ENCODE measurements around the gene CPNE4.

Gene CPNE4

GRCh38 chr3:131530388-131530787, 504.4 kb downstream of the CPNE4 start:
- no peak overlapping the region for H3K4me3 ChIP-seq (replicated peaks in 1 of 2; ENCODE audit: low read depth in 2 of 2, low read length in 2 of 2)
- TF ChIP-seq, protein P1, sequence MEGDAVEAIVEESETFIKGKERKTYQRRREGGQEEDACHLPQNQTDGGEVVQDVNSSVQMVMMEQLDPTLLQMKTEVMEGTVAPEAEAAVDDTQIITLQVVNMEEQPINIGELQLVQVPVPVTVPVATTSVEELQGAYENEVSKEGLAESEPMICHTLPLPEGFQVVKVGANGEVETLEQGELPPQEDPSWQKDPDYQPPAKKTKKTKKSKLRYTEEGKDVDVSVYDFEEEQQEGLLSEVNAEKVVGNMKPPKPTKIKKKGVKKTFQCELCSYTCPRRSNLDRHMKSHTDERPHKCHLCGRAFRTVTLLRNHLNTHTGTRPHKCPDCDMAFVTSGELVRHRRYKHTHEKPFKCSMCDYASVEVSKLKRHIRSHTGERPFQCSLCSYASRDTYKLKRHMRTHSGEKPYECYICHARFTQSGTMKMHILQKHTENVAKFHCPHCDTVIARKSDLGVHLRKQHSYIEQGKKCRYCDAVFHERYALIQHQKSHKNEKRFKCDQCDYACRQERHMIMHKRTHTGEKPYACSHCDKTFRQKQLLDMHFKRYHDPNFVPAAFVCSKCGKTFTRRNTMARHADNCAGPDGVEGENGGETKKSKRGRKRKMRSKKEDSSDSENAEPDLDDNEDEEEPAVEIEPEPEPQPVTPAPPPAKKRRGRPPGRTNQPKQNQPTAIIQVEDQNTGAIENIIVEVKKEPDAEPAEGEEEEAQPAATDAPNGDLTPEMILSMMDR (IDR thresholded peaks at IDR 0.05; ENCODE audit: low read depth, low read length), result no peak
- DNase-seq (ENCODE audit: low read depth in 2 of 2), result no peak

DNA sequence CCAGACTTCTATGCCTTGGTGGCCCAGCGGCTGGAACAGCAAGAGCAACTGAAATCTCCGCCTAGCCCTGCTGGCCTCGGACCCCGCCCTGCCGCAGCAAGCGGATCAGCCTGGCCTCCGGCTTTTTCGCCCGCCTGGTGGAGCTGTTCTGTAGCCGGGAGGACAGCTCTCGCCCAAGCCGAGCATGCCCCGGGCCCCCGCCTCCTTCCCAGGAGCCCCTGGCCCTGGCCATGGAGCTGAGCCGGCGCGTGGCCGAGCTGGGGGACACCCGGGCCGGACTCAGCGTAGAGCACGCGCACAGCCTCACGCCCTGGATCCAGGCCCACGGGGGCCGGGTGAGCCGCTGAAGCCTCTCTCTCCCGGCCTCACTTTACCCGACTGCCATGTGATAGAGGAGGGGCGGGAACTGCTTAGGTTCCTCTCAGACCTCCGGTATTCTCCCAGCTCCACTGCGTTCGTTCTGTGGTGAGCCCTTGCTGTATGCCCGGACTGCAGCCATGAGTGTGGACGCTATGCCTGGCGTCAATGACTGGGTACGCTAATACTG, 507.9 kb downstream of the CPNE4 start:
- H3K4me3 ChIP-seq (replicated peaks in 1 of 2; ENCODE audit: low read depth in 2 of 2, low read length in 2 of 2), result peak overlapping the region; percentile 36 to 38
- DNase-seq (ENCODE audit: low read depth in 2 of 2), result peak; percentile 49 to 67
- TF ChIP-seq, protein P1 (IDR thresholded peaks at IDR 0.05; ENCODE audit: low read depth, low read length), result peak; percentile 62

DNA sequence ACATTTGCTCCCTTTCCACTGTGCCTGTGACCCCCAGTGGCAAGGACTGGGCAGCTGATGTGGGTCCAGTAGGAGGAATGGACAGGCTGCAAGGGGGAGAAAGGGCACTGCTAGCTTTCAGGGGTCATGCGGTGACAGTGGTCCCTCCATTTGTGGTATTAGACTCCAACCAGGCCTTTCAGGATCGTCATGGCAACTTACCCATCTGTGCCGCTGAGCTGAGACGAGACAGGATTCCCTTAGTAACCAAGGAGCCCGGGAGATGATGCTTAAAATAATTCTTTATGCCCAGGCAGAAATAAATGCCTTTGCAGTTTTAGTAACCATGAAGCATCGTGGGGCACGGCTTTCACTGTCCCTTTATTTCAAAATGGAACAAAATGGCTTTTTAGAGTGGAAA, 516.1 kb downstream of the CPNE4 start:
- no peak overlapping the region for H3K4me3 ChIP-seq (replicated peaks in 1 of 2; ENCODE audit: low read depth in 2 of 2, low read length in 2 of 2)
- TF ChIP-seq, protein P1 (IDR thresholded peaks at IDR 0.05; ENCODE audit: low read depth, low read length), result no peak
- no peak for DNase-seq (ENCODE audit: low read depth in 2 of 2)

DNA sequence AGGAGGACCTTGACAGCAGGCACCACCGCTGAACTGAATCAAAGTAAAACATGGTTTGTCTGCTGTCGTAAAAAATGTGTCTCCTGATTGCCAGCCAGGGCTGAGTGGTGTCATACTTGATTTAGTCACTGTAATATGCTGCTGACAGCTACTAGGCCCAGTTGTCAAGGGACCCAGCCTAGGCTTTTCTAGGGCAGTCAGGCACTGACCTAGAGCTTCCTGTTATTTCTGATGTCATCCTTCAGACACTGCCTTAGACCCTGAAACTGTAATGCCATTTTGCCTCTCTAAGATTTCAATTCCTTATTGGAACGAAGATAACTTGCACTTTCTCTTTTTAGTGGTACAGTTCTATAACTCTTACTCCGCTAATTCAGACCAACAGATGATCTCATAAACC, 529.4 kb downstream of the CPNE4 start:
- H3K4me3 ChIP-seq (replicated peaks in 1 of 2; ENCODE audit: low read depth in 2 of 2, low read length in 2 of 2), result no peak overlapping the region
- TF ChIP-seq, protein P1 (IDR thresholded peaks at IDR 0.05; ENCODE audit: low read depth, low read length), result no peak
- DNase-seq (ENCODE audit: low read depth in 2 of 2), result no peak

GRCh38 chr3:131503320-131503635, 531.5 kb downstream of the CPNE4 start:
- DNase-seq (ENCODE audit: low read depth in 2 of 2), result peak in 1 of 2 donors; percentile 12
- H3K4me3 ChIP-seq (replicated peaks in 1 of 2; ENCODE audit: low read depth in 2 of 2, low read length in 2 of 2), result peak overlapping the region; percentile 94
- TF ChIP-seq, protein P1 (IDR thresholded peaks at IDR 0.05; ENCODE audit: low read depth, low read length), result no peak

DNA sequence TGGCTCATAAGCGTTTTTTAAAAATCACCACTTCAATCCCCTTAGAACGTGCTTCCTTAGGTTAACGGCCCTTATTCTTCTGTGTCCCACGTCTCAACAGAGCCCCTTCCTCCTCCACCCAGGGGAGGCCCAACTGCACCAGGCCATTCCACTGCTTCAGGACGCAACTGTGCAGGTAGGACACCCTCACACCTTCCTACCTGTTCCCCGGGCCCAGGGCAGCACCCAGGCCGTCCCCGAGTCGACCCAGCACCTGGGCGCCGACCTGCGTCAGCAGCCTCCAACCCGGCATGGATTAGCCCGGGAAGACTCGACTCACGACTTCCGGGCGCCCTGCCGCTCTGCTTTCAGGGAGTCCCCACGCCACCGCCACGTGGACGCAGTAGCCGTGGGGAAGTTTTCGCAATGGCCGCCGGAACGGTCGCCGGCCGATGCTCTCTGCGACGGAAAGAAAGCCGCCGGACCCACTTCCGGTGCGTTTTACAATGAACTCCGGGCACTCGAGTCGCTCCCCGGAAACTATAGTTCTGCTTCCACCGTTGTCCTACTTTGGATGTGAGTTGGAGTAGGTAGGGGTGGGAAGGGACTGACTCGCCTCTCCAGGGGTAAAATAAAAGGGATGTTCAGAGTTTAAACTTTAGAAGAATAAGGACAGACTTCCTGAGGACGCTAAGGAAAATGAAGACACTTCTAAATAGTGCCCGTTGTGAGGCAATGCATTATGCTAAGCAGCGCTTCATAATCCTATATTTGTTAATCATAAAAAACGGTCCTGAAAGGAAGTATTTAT, 532.1 kb downstream of the CPNE4 start, which contains the start of gene MRPL3:
Gene MRPL3, minus strand, starts transcription at position 442 of the 790 bp plus-strand sequence. Its CDS starts 150 bp downstream, at position 292.
- TF ChIP-seq, protein P1 (IDR thresholded peaks at IDR 0.05; ENCODE audit: low read depth, low read length), result no peak
- DNase-seq (ENCODE audit: low read depth in 2 of 2), result peak; percentile 91 to 93
- peak within 1 kb of the TSS; percentile 94 for H3K4me3 ChIP-seq (replicated peaks in 1 of 2; ENCODE audit: low read depth in 2 of 2, low read length in 2 of 2)
